ENCODE results near the gene SLC39A11.

GRCh38 chr17:72656130-72656763 is 436.2 kb downstream of the SLC39A11 start:
- no peak for TF ChIP-seq EP300 (IDR thresholded peaks at IDR 0.05; ENCODE audit: borderline replicate concordance)
- TF ChIP-seq, protein P1, sequence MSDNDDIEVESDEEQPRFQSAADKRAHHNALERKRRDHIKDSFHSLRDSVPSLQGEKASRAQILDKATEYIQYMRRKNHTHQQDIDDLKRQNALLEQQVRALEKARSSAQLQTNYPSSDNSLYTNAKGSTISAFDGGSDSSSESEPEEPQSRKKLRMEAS (IDR thresholded peaks at IDR 0.05): no peak
- TF ChIP-seq NFIC (IDR thresholded peaks at IDR 0.05): no peak
- no peak for TF ChIP-seq REST (IDR thresholded peaks at IDR 0.05; ENCODE audit: low read depth)
- no peak for TF ChIP-seq EGR1 (IDR thresholded peaks at IDR 0.05)
- TF ChIP-seq ZBTB7A (IDR thresholded peaks at IDR 0.05; ENCODE audit: low read depth): no peak
- TF ChIP-seq RAD21 (IDR thresholded peaks at IDR 0.05; ENCODE audit: low read depth): no peak
- no peak for TF ChIP-seq FOXM1 (IDR thresholded peaks at IDR 0.05; ENCODE audit: borderline replicate concordance, low read depth)
- no peak for TF ChIP-seq TAF1 (IDR thresholded peaks at IDR 0.05; ENCODE audit: low read depth)
- TF ChIP-seq YY1 (IDR thresholded peaks at IDR 0.05; ENCODE audit: low read depth): no peak
- TF ChIP-seq TEAD4 (IDR thresholded peaks at IDR 0.05): no peak
